Fibroblast of skin of right quadriceps (primary cell): ENCODE results near the gene SRSF1.
A peak's percentile ranks its signal among the peaks of the same experiment; 100 is the strongest.
"Not testable (repeated sequence)": the region's sequence is repeated elsewhere in the genome, so short reads cannot be mapped to it uniquely, and the experiment has no call there.

Source experiments
- DNase-seq: peaks from one replicate; pipeline ENCODE4 v3.0.0-alpha.2; 2013

SRSF1 gene

GRCh38 chr17:57988301-57989250 is 18.5 kb downstream of the SRSF1 start:
- DNase-seq, result peak; percentile 64

DNA sequence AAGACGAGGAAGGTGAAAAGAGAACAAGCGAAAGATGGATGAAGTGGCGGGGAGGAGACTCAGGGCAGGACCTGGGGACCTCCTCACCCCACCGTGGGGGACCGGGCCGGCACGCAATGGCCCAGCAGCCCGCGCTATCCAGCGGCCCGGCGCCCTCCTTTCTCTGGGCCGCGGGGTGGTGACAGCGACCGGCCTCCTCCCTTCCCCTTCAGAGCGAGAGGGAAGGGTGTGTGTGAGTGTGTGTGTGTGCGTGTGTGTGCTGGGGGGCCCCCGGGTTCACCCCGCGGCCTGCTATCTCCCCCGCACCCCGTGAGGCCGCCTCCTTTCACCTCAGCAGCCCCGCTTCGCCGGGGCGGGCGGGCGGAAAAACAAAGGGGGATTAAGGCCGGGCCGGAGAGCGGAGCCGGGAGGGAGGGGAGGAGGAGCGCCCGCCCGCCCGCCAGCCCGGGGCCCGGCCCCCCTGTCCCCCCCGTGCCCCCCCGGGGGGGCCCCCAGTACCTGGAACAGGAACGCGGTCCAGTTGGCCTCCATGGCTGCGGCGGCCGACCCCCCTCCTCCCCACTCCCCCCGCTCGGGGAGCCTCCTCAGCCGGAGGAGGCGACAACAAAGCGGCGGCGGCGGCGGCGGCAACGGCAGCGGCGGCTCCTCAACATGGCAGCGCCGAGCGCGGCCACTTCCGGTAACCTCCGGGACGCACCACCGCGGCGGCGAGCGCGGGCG is 19.3 kb downstream of the SRSF1 start, which contains the start of gene VEZF1:
Gene VEZF1 (minus strand): TSS at position 674 of the 720 bp plus-strand sequence. CDS start 143 bp downstream, at position 531.
- DNase-seq, result peak; percentile 78

- DNase-seq, result peak; percentile 84
Measured at GRCh38 chr17:57986841-57987580, 20.0 kb downstream of the SRSF1 start.

GRCh38 chr17:57985675-57985974 is 21.4 kb downstream of the SRSF1 start:
- DNase-seq, result peak; percentile 52

- peak; percentile 34 for DNase-seq
Measured at GRCh38 chr17:57984936-57985674, 21.9 kb downstream of the SRSF1 start.

DNA sequence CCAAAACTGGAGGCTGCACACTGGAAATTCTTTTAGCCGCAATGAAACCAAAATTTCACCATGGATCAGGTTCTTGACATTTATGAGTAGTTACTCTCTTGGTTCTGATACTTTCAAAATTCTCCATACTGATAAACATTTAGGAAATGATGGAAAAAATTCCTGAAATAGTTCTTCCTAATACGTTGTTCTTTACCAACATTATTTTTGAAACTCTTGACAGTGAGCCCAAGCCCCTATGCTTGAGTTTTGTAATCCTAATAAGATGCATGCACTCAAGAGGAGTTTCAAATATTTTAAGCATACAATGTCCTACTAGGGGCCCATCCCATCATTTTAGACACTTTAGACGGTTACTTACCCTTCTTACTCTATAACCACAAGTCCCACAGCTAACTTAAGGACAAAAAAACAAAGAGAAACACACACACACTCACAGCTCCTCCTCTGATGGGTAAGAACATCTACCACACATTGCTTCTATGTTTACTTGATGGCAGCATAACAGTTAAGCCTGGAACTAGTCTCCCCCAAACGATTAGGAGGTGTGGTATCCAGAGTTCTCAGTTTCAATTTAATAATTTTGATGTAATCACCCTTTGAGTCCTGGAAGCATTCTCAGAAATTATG is 22.7 kb downstream of the SRSF1 start:
- peak; percentile 75 for DNase-seq

GRCh38 chr17:57983446-57983845 is 23.6 kb downstream of the SRSF1 start:
- DNase-seq, result peak; percentile 25

- no peak for DNase-seq
Measured at GRCh38 chr17:57982452-57983170, 24.4 kb downstream of the SRSF1 start.

DNA sequence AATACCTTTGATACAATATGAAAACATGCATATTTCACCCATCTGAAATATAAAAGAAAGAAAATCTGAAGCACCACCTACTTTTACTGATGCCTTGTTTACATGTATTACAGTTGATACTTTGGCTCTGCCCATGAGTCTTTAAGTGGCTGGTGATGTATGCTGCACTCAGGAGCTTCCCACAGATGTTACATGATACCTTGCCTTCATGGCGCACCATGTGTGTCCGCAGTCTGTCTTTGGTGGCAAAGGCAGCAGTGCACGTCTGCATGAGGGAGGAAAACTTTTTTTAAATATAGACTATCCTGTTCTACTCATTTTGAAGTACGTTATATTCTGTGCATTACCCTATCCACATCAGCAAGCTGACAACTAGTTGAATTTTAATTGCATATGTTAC is 26.5 kb downstream of the SRSF1 start:
- DNase-seq, result no peak

DNA sequence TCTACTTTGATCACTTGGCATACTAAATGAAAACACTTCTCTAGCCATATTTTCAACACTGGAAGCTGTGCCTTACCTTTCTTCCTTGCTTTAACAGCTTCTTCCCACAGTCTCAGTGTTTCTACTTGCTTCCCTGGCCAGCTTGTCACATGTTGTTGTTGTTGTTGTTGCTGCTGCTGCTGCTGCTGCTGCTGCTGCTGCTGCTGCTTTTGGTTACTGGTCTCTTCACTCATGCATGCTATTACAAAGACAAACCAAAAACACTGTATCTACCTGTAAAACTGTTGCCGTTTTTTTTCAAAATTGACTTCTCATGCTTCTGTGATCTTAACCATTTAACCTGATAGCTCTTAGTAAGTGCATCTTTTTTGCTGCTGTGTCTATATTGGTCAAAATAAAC is 28.0 kb downstream of the SRSF1 start:
- DNase-seq, result no peak

DNA sequence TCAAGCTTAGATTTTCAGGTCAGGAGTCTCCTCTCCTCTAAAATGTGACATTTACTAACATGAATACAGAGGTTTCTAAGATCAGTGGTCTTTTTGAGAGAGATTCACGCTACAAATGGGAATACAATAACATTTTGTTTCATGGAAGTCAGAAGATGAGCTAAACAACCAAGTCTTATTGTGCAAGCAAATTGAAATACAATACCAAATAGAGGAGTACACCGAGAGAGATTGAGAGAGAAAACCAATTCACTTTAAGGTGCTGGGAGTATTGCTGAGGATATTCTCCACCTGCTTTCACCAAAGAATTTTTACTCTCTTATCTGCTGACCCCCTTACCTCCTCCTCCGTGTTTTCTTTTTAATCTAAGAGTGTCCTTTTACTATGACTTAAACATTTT is 30.5 kb downstream of the SRSF1 start:
- no peak for DNase-seq

DNA sequence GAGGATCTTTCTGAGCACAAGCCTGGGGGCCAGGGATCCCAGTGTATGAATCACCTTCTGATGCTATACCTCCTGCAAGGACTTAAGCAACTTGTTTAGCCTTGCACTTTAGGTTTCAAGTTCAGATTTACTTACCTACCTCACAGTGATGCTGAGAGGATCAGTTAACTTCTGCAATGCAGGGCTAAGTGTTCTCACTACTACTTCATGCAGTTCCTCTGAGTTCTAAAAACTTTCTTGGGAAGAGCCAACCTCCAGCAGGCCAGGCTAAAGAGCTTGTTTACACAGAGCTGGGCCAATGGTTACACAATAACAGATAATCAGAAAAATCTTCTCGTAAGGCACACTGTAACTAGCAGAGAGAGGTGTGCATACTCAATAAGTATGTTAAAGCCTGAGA is 32.0 kb downstream of the SRSF1 start:
- no peak for DNase-seq

- not testable (repeated sequence) for DNase-seq
Measured at GRCh38 chr17:57974053-57974824, 32.8 kb downstream of the SRSF1 start.

GRCh38 chr17:57972151-57972550 is 34.9 kb downstream of the SRSF1 start:
- DNase-seq, result no peak

DNA sequence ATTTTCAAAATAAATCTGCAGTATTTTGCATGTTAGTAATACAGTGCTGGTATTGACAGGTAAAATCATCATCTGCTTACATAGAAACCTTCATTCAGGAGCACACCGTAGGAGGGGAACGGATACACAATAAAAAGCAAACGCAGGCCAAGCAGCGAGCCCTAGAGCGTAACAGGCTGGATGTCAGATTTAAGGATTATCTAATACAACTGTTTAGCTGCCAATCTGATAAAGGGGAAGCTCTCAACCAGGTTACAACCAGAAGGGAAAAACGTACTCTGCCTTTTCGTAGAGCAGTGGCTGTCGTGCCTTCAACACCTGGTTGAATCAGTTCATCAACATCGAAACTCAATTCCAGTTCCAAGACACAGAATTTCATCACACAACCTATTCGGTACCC is 35.5 kb downstream of the SRSF1 start:
- DNase-seq, result no peak

DNA sequence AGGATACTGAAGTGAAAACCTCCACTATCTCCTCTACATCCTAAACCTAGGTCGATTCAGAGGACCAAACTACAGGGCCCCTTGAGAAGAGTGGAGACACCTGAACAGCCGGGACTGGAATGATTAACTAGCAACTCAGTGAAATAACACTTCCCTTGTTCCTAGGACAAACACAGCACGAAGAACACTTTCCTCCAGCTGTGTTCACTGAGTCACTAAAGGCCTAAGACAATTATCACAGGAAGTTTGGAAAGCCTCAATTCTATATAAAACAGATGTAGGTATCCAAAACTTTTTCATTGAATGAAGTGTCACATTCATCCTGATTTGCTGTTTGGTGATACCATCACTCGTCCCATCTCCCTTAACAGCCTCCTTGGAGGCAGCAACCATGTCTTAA is 36.3 kb downstream of the SRSF1 start:
- peak; percentile 78 for DNase-seq

GRCh38 chr17:57968456-57968855 is 38.6 kb downstream of the SRSF1 start:
- no peak for DNase-seq

- DNase-seq, result no peak
Measured at GRCh38 chr17:57966875-57967274, 40.2 kb downstream of the SRSF1 start.

GRCh38 chr17:57966246-57966645 is 40.8 kb downstream of the SRSF1 start:
- no peak for DNase-seq

- DNase-seq, result no peak
Measured at GRCh38 chr17:57965521-57966160, 41.4 kb downstream of the SRSF1 start.
